PFSK-1 (cell line): Measurements from ENCODE around the gene HNRNPLL. TPM values are rescaled to one million over a fixed set of nuclear protein-coding genes. Genes with fewer than 3 reads are reported as not detected.

Experiments
- FOXP2 ChIP-seq: optimal IDR thresholded peaks from 2 replicates; pipeline ENCODE3; 2011; ENCODE audit warnings: borderline replicate concordance, control low read depth, inconsistent platforms; ENCODE audit not compliant: insufficient read depth; ENCODE audit errors: extremely low read length, extremely low read depth
- POLR2AphosphoS5 ChIP-seq: IDR thresholded peaks from 2 replicates; pipeline ENCODE4 v1.6.1; 2012; ENCODE audit warnings: low read depth, mild to moderate bottlenecking, control low read depth, low read length, moderate library complexity
- SIN3A ChIP-seq: IDR thresholded peaks from 2 replicates; pipeline ENCODE4 v1.6.1; 2012; ENCODE audit warnings: mild to moderate bottlenecking, low read length, moderate library complexity, borderline replicate concordance; ENCODE audit not compliant: insufficient read depth
- TAF1 ChIP-seq: IDR thresholded peaks from 2 replicates; pipeline ENCODE4 v1.6.1; 2012; ENCODE audit warnings: low read length, control low read depth, borderline replicate concordance; ENCODE audit not compliant: insufficient read depth
- polyA plus RNA-seq: library from polyadenylated mRNA; unstranded; fragments of >200 nt; gene quantifications from one replicate; pipeline ENCODE4 v1.2.1, GENCODE V29; 2012; ENCODE audit warnings: low read depth, missing spikeins; ENCODE audit not compliant: insufficient read length
- TF ChIP-seq, protein P1 (sequence below), 2 experiments: IDR thresholded peaks; 2 replicates each; pipeline versions ENCODE4 v1.6.1 to v1.8.0; 2011 to 2012; ENCODE audit warnings: low read depth in 2 of 2, low read length in 2 of 2, control low read depth in 1 of 2, inconsistent platforms in 1 of 2, mild to moderate bottlenecking in 1 of 2, moderate library complexity in 1 of 2; ENCODE audit not compliant: insufficient read depth in 1 of 2

Gene HNRNPLL
- 26.1 TPM for polyA plus RNA-seq

DNA sequence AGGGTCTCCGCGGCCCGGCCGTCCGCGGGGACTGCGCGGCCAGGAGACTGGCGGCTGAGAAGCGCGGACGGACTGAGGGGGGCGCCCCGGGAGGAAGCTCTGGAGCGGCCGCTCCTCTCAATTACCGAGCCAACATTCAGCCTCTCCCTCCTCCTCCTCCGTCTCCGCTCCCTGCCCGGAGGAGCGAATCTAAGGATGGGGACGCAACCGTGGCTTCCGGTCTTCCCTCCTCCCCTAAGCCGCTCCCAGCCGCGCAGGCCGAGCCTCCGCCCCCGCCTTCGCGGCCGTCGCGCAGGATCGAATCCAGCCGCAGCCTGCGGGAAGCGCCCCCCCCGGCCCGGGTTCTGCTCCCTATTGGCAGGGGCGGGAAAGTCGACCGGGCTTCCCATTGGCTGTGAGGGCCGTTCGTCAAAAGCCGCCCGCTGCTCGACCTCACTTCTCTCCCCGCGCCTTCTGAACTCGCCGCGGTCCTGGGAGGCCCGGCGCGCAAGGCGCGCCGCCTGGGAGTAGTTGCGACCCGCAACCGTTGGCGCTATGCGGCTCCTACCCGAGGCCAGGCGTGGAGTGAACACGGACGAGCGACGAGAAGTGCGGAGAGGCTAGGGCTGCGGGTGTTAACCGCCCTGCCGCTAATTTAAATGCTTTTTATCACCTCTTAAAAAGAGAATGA is at the start of gene HNRNPLL:
Gene HNRNPLL, minus strand, starts transcription at position 197 of the 670 bp plus-strand sequence. CDS start 302 bp downstream, outside the sequence.
- TF ChIP-seq SIN3A (0 out of 2 replicates have a peak, but pooled peaks have one; percentile 27), FOXP2 (peak; percentile 81), TAF1 (peak; percentile 87), POLR2AphosphoS5 (peak; percentile 92)
- TF ChIP-seq, protein P1, sequence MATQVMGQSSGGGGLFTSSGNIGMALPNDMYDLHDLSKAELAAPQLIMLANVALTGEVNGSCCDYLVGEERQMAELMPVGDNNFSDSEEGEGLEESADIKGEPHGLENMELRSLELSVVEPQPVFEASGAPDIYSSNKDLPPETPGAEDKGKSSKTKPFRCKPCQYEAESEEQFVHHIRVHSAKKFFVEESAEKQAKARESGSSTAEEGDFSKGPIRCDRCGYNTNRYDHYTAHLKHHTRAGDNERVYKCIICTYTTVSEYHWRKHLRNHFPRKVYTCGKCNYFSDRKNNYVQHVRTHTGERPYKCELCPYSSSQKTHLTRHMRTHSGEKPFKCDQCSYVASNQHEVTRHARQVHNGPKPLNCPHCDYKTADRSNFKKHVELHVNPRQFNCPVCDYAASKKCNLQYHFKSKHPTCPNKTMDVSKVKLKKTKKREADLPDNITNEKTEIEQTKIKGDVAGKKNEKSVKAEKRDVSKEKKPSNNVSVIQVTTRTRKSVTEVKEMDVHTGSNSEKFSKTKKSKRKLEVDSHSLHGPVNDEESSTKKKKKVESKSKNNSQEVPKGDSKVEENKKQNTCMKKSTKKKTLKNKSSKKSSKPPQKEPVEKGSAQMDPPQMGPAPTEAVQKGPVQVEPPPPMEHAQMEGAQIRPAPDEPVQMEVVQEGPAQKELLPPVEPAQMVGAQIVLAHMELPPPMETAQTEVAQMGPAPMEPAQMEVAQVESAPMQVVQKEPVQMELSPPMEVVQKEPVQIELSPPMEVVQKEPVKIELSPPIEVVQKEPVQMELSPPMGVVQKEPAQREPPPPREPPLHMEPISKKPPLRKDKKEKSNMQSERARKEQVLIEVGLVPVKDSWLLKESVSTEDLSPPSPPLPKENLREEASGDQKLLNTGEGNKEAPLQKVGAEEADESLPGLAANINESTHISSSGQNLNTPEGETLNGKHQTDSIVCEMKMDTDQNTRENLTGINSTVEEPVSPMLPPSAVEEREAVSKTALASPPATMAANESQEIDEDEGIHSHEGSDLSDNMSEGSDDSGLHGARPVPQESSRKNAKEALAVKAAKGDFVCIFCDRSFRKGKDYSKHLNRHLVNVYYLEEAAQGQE (IDR thresholded peaks at IDR 0.05; ENCODE audit: insufficient read depth in 1 of 2, low read depth in 2 of 2, low read length in 2 of 2), result no peak

DNA sequence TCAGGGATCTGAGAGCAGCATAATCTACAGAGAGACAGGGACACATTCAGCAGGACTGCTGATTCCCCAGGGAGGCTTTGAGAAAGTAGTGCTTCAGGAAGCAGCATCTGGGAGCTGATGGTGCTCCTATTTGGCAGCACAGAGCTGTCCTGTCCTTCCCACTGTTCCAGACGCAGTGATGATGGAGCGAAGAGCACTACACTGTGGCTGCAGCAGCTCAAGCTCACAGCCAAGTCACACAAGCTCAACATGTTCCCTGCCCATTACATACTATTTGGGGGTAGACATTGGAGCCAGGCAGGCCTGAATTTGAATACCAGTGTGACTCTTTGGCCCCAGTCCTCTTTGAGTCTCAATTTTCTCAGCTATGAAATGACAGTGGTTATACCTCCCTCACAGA is 48.0 kb upstream of the HNRNPLL start:
- TF ChIP-seq POLR2AphosphoS5, result no peak
- TF ChIP-seq TAF1, result no peak
- TF ChIP-seq FOXP2, result no peak
- TF ChIP-seq SIN3A, result no peak
- TF ChIP-seq, protein P1 (IDR thresholded peaks at IDR 0.05; ENCODE audit: insufficient read depth in 1 of 2, low read depth in 2 of 2, low read length in 2 of 2), result no peak

DNA sequence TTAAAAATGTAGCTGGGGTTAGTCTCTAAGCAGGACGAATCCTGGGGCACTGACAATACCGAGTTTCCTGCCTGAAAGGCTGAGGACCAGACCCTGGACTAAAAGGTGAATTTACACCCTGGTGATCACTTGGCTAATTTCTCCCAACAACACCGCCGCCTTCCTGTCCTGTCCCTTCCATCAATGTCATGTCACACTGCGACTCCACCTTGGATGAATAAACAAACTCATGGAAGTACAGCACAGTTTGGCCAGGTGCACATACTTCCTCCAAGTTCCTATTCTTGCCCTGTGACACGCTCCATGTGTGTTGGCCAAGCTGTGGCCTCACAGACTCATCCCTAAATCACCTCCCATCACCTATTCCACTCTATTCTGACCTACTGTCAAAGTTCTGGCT is 47.3 kb upstream of the HNRNPLL start:
- TF ChIP-seq FOXP2 (no peak), SIN3A (no peak), POLR2AphosphoS5 (no peak), TAF1 (no peak)
- TF ChIP-seq, protein P1 (IDR thresholded peaks at IDR 0.05; ENCODE audit: insufficient read depth in 1 of 2, low read depth in 2 of 2, low read length in 2 of 2), result no peak

DNA sequence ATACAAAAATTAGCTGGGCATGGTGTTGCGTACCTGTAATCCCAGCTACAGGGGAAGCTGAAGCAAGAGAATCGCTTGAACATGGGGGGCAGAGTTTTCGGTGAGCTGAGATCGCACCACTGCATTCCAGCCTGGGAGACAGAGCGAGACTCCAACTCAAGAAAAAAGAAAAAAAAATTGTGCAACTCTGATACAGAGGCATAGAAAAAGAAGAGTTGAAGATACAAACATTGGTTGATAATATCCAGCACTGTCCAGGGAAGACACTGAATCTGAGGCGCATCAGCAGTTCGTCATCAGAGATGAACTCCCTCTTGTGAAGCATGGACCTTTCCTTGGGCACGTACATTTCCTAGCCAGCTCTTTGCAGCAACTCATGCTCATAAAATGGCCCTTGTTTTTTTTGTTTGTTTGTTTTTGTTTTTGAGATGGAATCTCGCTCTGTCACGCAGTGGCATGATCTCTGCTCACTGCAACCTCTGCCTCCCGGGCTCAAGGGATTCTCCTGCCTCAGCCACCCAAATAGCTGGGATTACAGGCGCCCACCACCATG is 46.5 kb upstream of the HNRNPLL start:
- TF ChIP-seq POLR2AphosphoS5 (no peak), SIN3A (no peak), FOXP2 (no peak), TAF1 (no peak)
- TF ChIP-seq, protein P1 (IDR thresholded peaks at IDR 0.05; ENCODE audit: insufficient read depth in 1 of 2, low read depth in 2 of 2, low read length in 2 of 2), result no peak
